ENCODE data around the gene PMM1. TPM values are rescaled to one million over a fixed set of nuclear protein-coding genes. Genes with fewer than 3 reads are reported as not detected.

PMM1 gene
- total RNA-seq, 1 donor from 2014 or later = 15.1 TPM

DNA sequence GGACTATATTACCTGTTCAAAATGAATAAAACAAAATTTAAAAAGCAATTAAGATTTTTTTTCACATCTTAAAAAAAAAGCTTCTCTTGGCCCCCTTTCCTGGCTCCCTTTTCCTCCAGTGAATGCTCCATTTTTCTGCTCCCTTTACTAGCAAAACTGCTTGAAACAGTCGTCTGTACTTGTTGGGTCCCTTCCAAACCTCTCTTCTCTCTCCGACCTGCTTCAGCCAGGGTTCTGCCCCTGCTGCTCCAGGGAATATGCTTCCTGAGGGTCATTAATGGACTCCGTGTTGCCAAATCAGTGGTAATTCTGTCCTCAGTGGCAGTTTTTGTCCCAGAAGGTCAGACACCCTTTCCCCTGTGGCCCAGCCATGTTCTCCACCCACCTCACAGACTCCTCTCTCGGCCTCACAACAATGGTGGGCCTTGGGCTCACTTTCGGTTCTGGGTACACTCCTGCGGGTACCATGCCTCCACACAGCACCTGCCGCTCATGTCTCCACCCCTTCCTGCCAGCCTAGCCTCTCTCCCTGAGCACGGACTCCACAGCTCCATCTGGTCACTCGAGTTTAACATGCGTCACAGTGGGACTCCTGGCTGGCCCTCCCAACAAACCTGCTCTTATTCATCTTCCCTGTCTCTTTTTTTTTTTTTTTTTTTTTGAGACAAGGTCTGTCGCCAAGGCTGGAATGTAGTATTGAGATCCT is 37.6 kb downstream of the PMM1 start:
- peaks cover 8% of the 10 kb centered on the region for H3K27me3 Mint-ChIP-seq
- no peak for DNase-seq
- TF ChIP-seq, protein P1, sequence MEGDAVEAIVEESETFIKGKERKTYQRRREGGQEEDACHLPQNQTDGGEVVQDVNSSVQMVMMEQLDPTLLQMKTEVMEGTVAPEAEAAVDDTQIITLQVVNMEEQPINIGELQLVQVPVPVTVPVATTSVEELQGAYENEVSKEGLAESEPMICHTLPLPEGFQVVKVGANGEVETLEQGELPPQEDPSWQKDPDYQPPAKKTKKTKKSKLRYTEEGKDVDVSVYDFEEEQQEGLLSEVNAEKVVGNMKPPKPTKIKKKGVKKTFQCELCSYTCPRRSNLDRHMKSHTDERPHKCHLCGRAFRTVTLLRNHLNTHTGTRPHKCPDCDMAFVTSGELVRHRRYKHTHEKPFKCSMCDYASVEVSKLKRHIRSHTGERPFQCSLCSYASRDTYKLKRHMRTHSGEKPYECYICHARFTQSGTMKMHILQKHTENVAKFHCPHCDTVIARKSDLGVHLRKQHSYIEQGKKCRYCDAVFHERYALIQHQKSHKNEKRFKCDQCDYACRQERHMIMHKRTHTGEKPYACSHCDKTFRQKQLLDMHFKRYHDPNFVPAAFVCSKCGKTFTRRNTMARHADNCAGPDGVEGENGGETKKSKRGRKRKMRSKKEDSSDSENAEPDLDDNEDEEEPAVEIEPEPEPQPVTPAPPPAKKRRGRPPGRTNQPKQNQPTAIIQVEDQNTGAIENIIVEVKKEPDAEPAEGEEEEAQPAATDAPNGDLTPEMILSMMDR (IDR thresholded peaks at IDR 0.05) = no peak
- ChIA-PET CTCF (no interaction called here), POLR2A (interaction anchor here (0.6 kb wide), 1 partner anchor 422 kb away, joined by 3 read pairs; no protein-coding TSS in a partner anchor)
- H3K4me3 Mint-ChIP-seq = no peak overlapping the region
- H3K9me3 Mint-ChIP-seq = no peaks in the 10 kb centered on the region
- no peak for ATAC-seq (ENCODE audit: low read depth)
- H3K36me3 Mint-ChIP-seq (ENCODE audit: low read depth) = no peaks in the 10 kb centered on the region
- intact Hi-C loops (cut with micrococcal nuclease) = no loop called here
- no peaks in the 10 kb centered on the region for H3K4me1 Mint-ChIP-seq
- no peak overlapping the region for H3K27ac Mint-ChIP-seq

DNA sequence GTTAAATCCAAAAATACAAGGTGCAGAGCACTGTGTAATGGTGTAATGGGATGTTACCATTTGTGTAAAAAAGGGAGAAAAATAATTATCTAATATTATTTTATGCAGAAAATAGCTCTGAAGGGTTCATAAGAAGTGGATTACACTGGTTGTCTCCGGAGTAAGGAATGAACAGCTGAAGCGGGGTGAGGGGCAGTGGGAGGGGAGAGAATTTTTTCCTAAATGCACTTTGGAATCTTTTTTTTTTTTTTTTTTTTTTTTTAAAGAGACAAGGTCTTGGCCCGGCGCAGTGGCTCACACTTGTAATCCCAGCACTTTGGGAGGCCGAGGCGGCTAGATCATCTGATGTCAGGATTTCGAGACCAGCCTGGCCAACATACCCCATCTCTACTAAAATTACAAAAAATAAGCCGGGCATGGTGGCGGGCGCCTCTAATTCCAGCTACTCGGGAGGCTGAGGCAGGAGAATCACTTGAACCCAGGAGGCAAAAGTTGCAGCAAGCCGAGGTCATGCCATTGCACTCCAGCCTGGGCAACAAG is 38.6 kb downstream of the PMM1 start:
- Mint-ChIP-seq H3K9me3 (no peaks in the 10 kb centered on the region), H3K4me1 (no peaks in the 10 kb centered on the region), H3K36me3 (ENCODE audit: low read depth) (no peaks in the 10 kb centered on the region), H3K27ac (no peak overlapping the region), H3K4me3 (no peak overlapping the region), H3K27me3 (peaks cover 5% of the 10 kb centered on the region)
- DNase-seq = no peak
- intact Hi-C loops (cut with micrococcal nuclease) = no loop called here
- TF ChIP-seq, protein P1 (IDR thresholded peaks at IDR 0.05) = no peak
- no peak for ATAC-seq (ENCODE audit: low read depth)
- CTCF ChIA-PET = no interaction called here
- POLR2A ChIA-PET = interaction anchor here (0.7 kb wide), 1 partner anchor 210 kb away, joined by 6 read pairs; no protein-coding TSS in a partner anchor

DNA sequence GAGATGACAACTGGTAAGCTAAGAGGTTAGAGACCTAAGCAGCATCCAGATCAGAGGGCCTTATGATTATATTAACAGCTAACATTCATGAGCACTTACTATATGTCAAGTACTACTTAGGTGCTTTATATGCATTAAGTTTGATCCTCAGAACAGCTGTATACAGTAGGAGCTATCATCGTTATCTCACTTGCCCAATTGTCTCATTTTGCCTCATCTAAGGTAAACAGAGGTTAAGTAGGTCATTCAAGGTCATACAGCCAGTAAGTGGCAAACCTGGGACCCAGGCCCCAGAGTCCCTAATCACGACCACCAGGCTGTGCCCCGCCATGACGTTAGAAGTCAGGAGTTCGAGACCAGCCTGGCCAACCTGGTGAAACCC is 40.8 kb downstream of the PMM1 start:
- intact Hi-C loops (cut with micrococcal nuclease) = no loop called here

DNA sequence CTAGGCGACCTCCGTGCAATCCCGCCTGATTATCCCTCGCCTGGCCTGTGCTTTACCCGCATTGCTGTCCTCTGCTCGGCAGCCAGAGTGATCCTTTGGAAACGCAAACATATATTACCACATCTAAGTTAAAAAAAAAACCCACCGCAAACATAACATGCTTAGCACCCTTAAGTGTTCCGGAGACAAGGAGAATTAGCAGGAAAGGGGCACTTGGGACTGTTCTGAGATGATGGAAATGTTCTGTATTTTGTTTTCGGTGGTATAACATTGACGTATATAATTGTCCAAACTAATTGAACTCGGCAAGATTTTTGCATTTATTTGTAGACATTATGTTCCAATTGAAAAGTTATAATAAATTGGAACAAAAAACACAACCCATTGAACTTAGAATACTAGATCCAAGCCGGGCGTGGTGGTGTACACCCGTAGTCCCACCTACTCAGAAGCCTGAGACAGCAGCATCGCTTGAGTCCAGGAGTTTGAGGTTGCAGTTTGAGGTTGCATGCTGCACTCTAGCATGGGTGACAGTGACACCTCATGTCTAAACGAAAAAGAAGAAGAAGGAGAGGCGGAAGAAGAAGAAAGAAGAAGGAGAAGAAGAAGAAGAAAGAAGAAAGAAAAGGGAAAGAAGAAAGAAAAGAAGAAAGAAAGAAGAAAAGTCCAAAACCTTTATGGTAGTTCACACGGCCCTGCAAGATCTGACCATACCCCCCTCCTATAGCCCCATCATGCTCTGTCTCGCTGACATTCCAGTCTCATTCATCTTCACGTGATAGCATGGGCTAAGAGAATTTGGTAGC is 44.8 kb downstream of the PMM1 start:
- H3K9me3 Mint-ChIP-seq = no peaks in the 10 kb centered on the region
- H3K4me3 Mint-ChIP-seq = peak overlapping the region; percentile 96
- H3K27me3 Mint-ChIP-seq = no peaks in the 10 kb centered on the region
- peaks cover 43% of the 10 kb centered on the region for H3K4me1 Mint-ChIP-seq
- peaks cover 10% of the 10 kb centered on the region for H3K36me3 Mint-ChIP-seq (ENCODE audit: low read depth)
- POLR2A ChIA-PET = interaction anchor here (1.0 to 2.4 kb wide), 7 partner anchors 45 to 244 kb away, joined by 3 to 20 read pairs (median 10); partner anchors contain the start of genes ACO2, DESI1, PHF5A and PMM1
- intact Hi-C loops (cut with micrococcal nuclease) = loop anchor here (1.0 to 5.0 kb wide), 6 partner anchors 45 to 397 kb away; partner anchors contain the start of genes ACO2, DESI1, RANGAP1 and TEF
- CTCF ChIA-PET = no interaction called here
- peak overlapping the region; percentile 86 for H3K27ac Mint-ChIP-seq
- TF ChIP-seq, protein P1 (IDR thresholded peaks at IDR 0.05) = no peak
- ATAC-seq (ENCODE audit: low read depth) = no peak
- no peak for DNase-seq

More for the DNA sequence above, 40.8 kb downstream of the PMM1 start:
- peaks cover 2% of the 10 kb centered on the region for H3K36me3 Mint-ChIP-seq (ENCODE audit: low read depth)
- no peak for ATAC-seq (ENCODE audit: low read depth)
- peaks cover 16% of the 10 kb centered on the region for H3K4me1 Mint-ChIP-seq
- no peak overlapping the region for H3K4me3 Mint-ChIP-seq
- H3K9me3 Mint-ChIP-seq = no peaks in the 10 kb centered on the region
- CTCF ChIA-PET = no interaction called here
- TF ChIP-seq, protein P1 (IDR thresholded peaks at IDR 0.05) = no peak
- H3K27ac Mint-ChIP-seq = no peak overlapping the region
- peaks cover 5% of the 10 kb centered on the region for H3K27me3 Mint-ChIP-seq
- POLR2A ChIA-PET = interaction anchor here (0.7 kb wide), 1 partner anchor 96 kb away, joined by 7 read pairs; no protein-coding TSS in a partner anchor
- DNase-seq = no peak

Data from activated B cell treated with CpG ODN at 0.5 μM for 24 hours (primary cell).